ENCODE measurements around the gene IL6R.

GRCh38 chr1:154466921-154467417 is 61.8 kb downstream of the IL6R start:
- TF ChIP-seq CTCF (IDR thresholded peaks at IDR 0.05) (no peak), EZH2 (IDR thresholded peaks at IDR 0.05; ENCODE audit: borderline replicate concordance, insufficient read depth, low read depth, low read length, poor library complexity, severe bottlenecking) (no peak)

All from B cell (primary cell).